ENCODE measurements around the gene COL26A1. TPM values are rescaled to one million over a fixed set of nuclear protein-coding genes. Genes with fewer than 3 reads are reported as not detected.

Gene COL26A1
- total and polyA plus RNA-seq, 7 experiments from 2014 or later = 0.24 TPM; not detected in 6

- H3K27me3 Mint-ChIP-seq = peaks cover 0 to 20% (median 5%) of the 10 kb centered on the region in 5 donors
- intact Hi-C loops (cut with micrococcal nuclease) = no loop called here
- Histone ChIP-seq H3K4me3 (ENCODE audit: low read length) (no peak overlapping the region), H3K36me3 (ENCODE audit: control insufficient read depth in 2 of 3, insufficient read depth in 3 of 3, low read length in 3 of 3) (no peaks in the 10 kb centered on the region), H3K4me1 (ENCODE audit: control insufficient read depth in 2 of 2, insufficient read depth in 2 of 2, low read length in 2 of 2) (no peaks in the 10 kb centered on the region), H3K27ac (ENCODE audit: low read depth, low read length) (no peak overlapping the region), H3K27me3 (ENCODE audit: control insufficient read depth in 2 of 2, insufficient read depth in 2 of 2, low read length in 2 of 2) (no peaks in the 10 kb centered on the region), H3K9me3 (ENCODE audit: control insufficient read depth in 2 of 3, low read length in 3 of 3) (no peaks in the 10 kb centered on the region)
- peak overlapping the region in 1 of 9 donors; percentile 33 for H3K27ac Mint-ChIP-seq
- peaks cover 0 to 11% (median 5%) of the 10 kb centered on the region in 11 donors for H3K9me3 Mint-ChIP-seq
- CTCF ChIA-PET = no interaction called here
- H3K36me3 Mint-ChIP-seq = peaks cover 0 to 4% (median 0%) of the 10 kb centered on the region in 5 donors
- H3K4me3 Mint-ChIP-seq = no peak overlapping the region
- no peak for DNase-seq
- ATAC-seq = no peak
- POLR2A ChIA-PET = no interaction called here
- peaks cover 0 to 4% (median 0%) of the 10 kb centered on the region in 7 donors for H3K4me1 Mint-ChIP-seq
Observed at GRCh38 chr7:101377189-101377736, 14.6 kb downstream of the COL26A1 start.

- Mint-ChIP-seq H3K4me3 (no peak overlapping the region), H3K9me3 (peaks cover 0 to 12% (median 5%) of the 10 kb centered on the region in 11 donors), H3K36me3 (peaks cover 0 to 4% (median 0%) of the 10 kb centered on the region in 5 donors), H3K27ac (peak overlapping the region in 1 of 9 donors; percentile 30), H3K27me3 (peaks cover 0 to 19% (median 0%) of the 10 kb centered on the region in 5 donors), H3K4me1 (no peaks in the 10 kb centered on the region)
- Histone ChIP-seq H3K36me3 (ENCODE audit: control insufficient read depth in 2 of 3, insufficient read depth in 3 of 3, low read length in 3 of 3) (no peaks in the 10 kb centered on the region), H3K4me3 (ENCODE audit: low read length) (no peak overlapping the region), H3K27ac (ENCODE audit: low read depth, low read length) (no peak overlapping the region), H3K4me1 (ENCODE audit: control insufficient read depth in 2 of 2, insufficient read depth in 2 of 2, low read length in 2 of 2) (no peaks in the 10 kb centered on the region), H3K27me3 (ENCODE audit: control insufficient read depth in 2 of 2, insufficient read depth in 2 of 2, low read length in 2 of 2) (no peaks in the 10 kb centered on the region), H3K9me3 (ENCODE audit: control insufficient read depth in 2 of 3, low read length in 3 of 3) (no peaks in the 10 kb centered on the region)
- CTCF ChIA-PET = no interaction called here
- no peak for DNase-seq
- intact Hi-C loops (cut with micrococcal nuclease) = no loop called here
- POLR2A ChIA-PET = no interaction called here
- no peak for ATAC-seq
Observed at GRCh38 chr7:101378751-101379174, 16.1 kb downstream of the COL26A1 start.

DNA sequence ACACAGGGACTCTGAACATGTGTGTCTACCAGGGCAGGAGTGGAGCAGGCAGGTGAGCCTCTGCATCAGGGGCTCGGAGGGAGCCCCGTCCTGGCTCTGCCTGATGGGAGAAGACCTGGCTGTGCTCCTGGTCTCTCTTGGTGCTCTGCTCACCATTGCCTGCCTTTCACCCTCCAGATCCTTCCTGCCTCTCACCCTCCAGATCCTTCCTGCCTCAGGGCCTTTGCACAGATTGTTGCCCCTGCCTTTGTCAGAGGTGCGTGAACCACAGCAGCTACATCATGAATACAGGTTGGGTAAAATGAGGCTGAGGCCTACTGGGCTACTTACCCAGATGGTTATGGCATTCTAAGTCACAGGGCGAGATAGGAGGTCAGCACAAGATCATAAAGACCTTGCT lies 16.6 kb downstream of the COL26A1 start:
- intact Hi-C loops (cut with micrococcal nuclease) = no loop called here
- Mint-ChIP-seq H3K27me3 (peaks cover 0 to 19% (median 0%) of the 10 kb centered on the region in 5 donors), H3K36me3 (peaks cover 0 to 4% (median 0%) of the 10 kb centered on the region in 5 donors), H3K4me3 (no peak overlapping the region), H3K9me3 (peaks cover 0 to 12% (median 5%) of the 10 kb centered on the region in 11 donors), H3K4me1 (no peaks in the 10 kb centered on the region), H3K27ac (peak overlapping the region in 2 of 9 donors; percentile 30 to 32)
- Histone ChIP-seq H3K36me3 (ENCODE audit: control insufficient read depth in 2 of 3, insufficient read depth in 3 of 3, low read length in 3 of 3) (no peaks in the 10 kb centered on the region), H3K4me3 (ENCODE audit: low read length) (no peak overlapping the region), H3K9me3 (ENCODE audit: control insufficient read depth in 2 of 3, low read length in 3 of 3) (no peaks in the 10 kb centered on the region), H3K4me1 (ENCODE audit: control insufficient read depth in 2 of 2, insufficient read depth in 2 of 2, low read length in 2 of 2) (no peaks in the 10 kb centered on the region), H3K27me3 (ENCODE audit: control insufficient read depth in 2 of 2, insufficient read depth in 2 of 2, low read length in 2 of 2) (no peaks in the 10 kb centered on the region), H3K27ac (ENCODE audit: low read depth, low read length) (no peak overlapping the region)
- no peak for ATAC-seq
- ChIA-PET CTCF (no interaction called here), POLR2A (no interaction called here)
- DNase-seq = no peak

GRCh38 chr7:101381549-101382111 lies 19.0 kb downstream of the COL26A1 start:
- Mint-ChIP-seq H3K4me3 (no peak overlapping the region), H3K27me3 (peaks cover 0 to 22% (median 0%) of the 10 kb centered on the region in 5 donors), H3K27ac (peak overlapping the region in 1 of 9 donors; percentile 78), H3K4me1 (peaks cover 2 to 3% (median 3%) of the 10 kb centered on the region in 7 donors), H3K9me3 (peaks cover 0 to 12% (median 5%) of the 10 kb centered on the region in 11 donors), H3K36me3 (peaks cover 0 to 4% (median 0%) of the 10 kb centered on the region in 5 donors)
- ATAC-seq (no peak), DNase-seq (no peak)
- intact Hi-C loops (cut with micrococcal nuclease) = no loop called here
- Histone ChIP-seq H3K36me3 (ENCODE audit: control insufficient read depth in 2 of 3, insufficient read depth in 3 of 3, low read length in 3 of 3) (no peaks in the 10 kb centered on the region), H3K27ac (ENCODE audit: low read depth, low read length) (no peak overlapping the region), H3K4me3 (ENCODE audit: low read length) (no peak overlapping the region), H3K4me1 (ENCODE audit: control insufficient read depth in 2 of 2, insufficient read depth in 2 of 2, low read length in 2 of 2) (no peaks in the 10 kb centered on the region), H3K27me3 (ENCODE audit: control insufficient read depth in 2 of 2, insufficient read depth in 2 of 2, low read length in 2 of 2) (no peaks in the 10 kb centered on the region), H3K9me3 (ENCODE audit: control insufficient read depth in 2 of 3, low read length in 3 of 3) (no peaks in the 10 kb centered on the region)
- ChIA-PET CTCF (interaction anchor here (0.6 kb wide), 1 partner anchor 107 kb away, joined by 3 read pairs; no protein-coding TSS in a partner anchor), POLR2A (no interaction called here)

DNA sequence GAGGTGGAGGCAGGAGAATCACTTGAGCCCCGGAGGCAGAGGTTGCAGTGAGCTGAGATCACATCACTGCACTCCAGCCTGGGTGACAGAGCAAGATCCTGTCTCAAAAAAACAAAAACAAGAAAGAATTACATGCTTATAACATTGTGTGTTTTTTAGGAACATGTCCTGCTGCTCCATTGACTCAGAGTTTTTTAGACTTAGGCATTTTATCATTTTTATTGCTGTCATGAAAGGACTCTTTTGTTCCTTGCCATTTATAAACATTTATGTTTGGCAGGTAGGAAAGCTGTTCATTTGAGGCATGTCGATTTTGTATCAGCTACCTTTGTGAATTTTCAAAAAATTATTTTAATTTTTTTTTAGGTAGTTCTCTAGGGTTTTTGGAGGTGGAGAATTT lies 20.3 kb downstream of the COL26A1 start:
- ChIA-PET CTCF (interaction anchor here (0.8 kb wide), 1 partner anchor 29 kb away, joined by 3 read pairs; no protein-coding TSS in a partner anchor), POLR2A (no interaction called here)
- intact Hi-C loops (cut with micrococcal nuclease) = no loop called here
- Mint-ChIP-seq H3K9me3 (peaks cover 0 to 12% (median 5%) of the 10 kb centered on the region in 11 donors), H3K4me1 (peaks cover 6 to 10% (median 7%) of the 10 kb centered on the region in 7 donors), H3K27me3 (peaks cover 0 to 26% (median 0%) of the 10 kb centered on the region in 5 donors), H3K4me3 (no peak overlapping the region), H3K36me3 (peaks cover 0 to 4% (median 0%) of the 10 kb centered on the region in 5 donors), H3K27ac (no peak overlapping the region)
- Histone ChIP-seq H3K4me3 (ENCODE audit: low read length) (no peak overlapping the region), H3K9me3 (ENCODE audit: control insufficient read depth in 2 of 3, low read length in 3 of 3) (no peaks in the 10 kb centered on the region), H3K27me3 (ENCODE audit: control insufficient read depth in 2 of 2, insufficient read depth in 2 of 2, low read length in 2 of 2) (no peaks in the 10 kb centered on the region), H3K36me3 (ENCODE audit: control insufficient read depth in 2 of 3, insufficient read depth in 3 of 3, low read length in 3 of 3) (no peaks in the 10 kb centered on the region), H3K4me1 (ENCODE audit: control insufficient read depth in 2 of 2, insufficient read depth in 2 of 2, low read length in 2 of 2) (peaks cover 0 to 5% of the 10 kb centered on the region in 2 donors), H3K27ac (ENCODE audit: low read depth, low read length) (no peak overlapping the region)
- no peak for ATAC-seq
- DNase-seq = no peak

- Mint-ChIP-seq H3K36me3 (peaks cover 0 to 3% (median 0%) of the 10 kb centered on the region in 5 donors), H3K9me3 (peaks cover 0 to 11% (median 3%) of the 10 kb centered on the region in 11 donors), H3K27me3 (peaks cover 0 to 27% (median 0%) of the 10 kb centered on the region in 5 donors), H3K4me3 (peak overlapping the region in 2 of 10 donors; percentile 59 to 61), H3K27ac (peak overlapping the region in 1 of 9 donors; percentile 18), H3K4me1 (peaks cover 11 to 26% (median 22%) of the 10 kb centered on the region in 7 donors)
- DNase-seq (no peak), ATAC-seq (no peak)
- POLR2A ChIA-PET = no interaction called here
- CTCF ChIA-PET = interaction anchor here (0.7 to 1.6 kb wide), 3 partner anchors 21 to 1648 kb away, joined by 3 to 5 read pairs (median 3); no protein-coding TSS in a partner anchor
- Histone ChIP-seq H3K9me3 (ENCODE audit: control insufficient read depth in 2 of 3, low read length in 3 of 3) (no peaks in the 10 kb centered on the region), H3K4me1 (ENCODE audit: control insufficient read depth in 2 of 2, insufficient read depth in 2 of 2, low read length in 2 of 2) (peaks cover 0 to 20% of the 10 kb centered on the region in 2 donors), H3K27me3 (ENCODE audit: control insufficient read depth in 2 of 2, insufficient read depth in 2 of 2, low read length in 2 of 2) (no peaks in the 10 kb centered on the region), H3K4me3 (ENCODE audit: low read length) (no peak overlapping the region), H3K27ac (ENCODE audit: low read depth, low read length) (no peak overlapping the region), H3K36me3 (ENCODE audit: control insufficient read depth in 2 of 3, insufficient read depth in 3 of 3, low read length in 3 of 3) (no peaks in the 10 kb centered on the region)
- intact Hi-C loops (cut with micrococcal nuclease) = no loop called here
Observed at GRCh38 chr7:101386177-101386557, 23.5 kb downstream of the COL26A1 start.

Measured in naive thymus-derived CD4-positive, alpha-beta T cell (primary cell).